Measurements from ENCODE around the gene RNF11.

DNA sequence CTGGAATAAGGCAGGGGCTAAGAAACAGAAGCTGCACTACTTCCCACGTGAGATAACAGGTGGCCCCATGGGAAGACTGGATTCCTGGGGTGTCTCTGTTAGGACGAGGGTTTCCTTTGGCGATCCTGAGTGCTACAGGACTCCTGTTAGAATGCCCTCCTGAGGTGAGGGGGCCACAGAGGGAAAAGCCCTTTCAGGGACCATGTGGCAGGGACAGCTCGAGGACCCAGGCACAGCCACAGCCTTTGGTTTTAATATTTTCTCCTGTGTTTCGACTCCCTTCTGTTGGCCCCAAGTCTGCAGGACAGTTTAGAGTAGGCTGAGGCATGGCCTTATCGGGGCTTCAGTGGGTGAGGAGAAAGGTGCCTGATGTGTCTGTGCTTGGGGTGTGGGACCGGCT, 81.7 kb downstream of the RNF11 start:
- TF ChIP-seq, protein P1, sequence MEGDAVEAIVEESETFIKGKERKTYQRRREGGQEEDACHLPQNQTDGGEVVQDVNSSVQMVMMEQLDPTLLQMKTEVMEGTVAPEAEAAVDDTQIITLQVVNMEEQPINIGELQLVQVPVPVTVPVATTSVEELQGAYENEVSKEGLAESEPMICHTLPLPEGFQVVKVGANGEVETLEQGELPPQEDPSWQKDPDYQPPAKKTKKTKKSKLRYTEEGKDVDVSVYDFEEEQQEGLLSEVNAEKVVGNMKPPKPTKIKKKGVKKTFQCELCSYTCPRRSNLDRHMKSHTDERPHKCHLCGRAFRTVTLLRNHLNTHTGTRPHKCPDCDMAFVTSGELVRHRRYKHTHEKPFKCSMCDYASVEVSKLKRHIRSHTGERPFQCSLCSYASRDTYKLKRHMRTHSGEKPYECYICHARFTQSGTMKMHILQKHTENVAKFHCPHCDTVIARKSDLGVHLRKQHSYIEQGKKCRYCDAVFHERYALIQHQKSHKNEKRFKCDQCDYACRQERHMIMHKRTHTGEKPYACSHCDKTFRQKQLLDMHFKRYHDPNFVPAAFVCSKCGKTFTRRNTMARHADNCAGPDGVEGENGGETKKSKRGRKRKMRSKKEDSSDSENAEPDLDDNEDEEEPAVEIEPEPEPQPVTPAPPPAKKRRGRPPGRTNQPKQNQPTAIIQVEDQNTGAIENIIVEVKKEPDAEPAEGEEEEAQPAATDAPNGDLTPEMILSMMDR (IDR thresholded peaks at IDR 0.05; ENCODE audit: borderline replicate concordance, extremely low read depth, low read length, poor library complexity, severe bottlenecking): no peak
- no peak for TF ChIP-seq EZH2 (IDR thresholded peaks at IDR 0.05; ENCODE audit: borderline replicate concordance, low read depth, low read length, severe bottlenecking)

All from DND-41 (cell line).